Ovary (tissue), 9 donors: Measurements from ENCODE around the gene TMCO2. TPM values are rescaled to one million over a fixed set of nuclear protein-coding genes. Genes with fewer than 3 reads are reported as not detected.

Source experiments
- DNase-seq, 5 donors: peaks; one replicate each; pipeline ENCODE4 v3.0.0-alpha.2; 2019 to 2020
- H3K27ac ChIP-seq, 2 donors: fragments of 200-600 bp; one replicate each; pipeline versions ENCODE4 v1.5.1 to v1.8.0; 2019 to 2022
- H3K27me3 ChIP-seq: fragments of 200-600 bp; one replicate; pipeline ENCODE4 v1.8.0; 2022
- H3K36me3 ChIP-seq: fragments of 200-600 bp; sonication (generic); one replicate; pipeline ENCODE4 v1.5.1; 2019
- H3K4me1 ChIP-seq: one replicate; pipeline ENCODE4 v1.8.1; 2013; ENCODE audit warnings: mild to moderate bottlenecking, moderate library complexity; ENCODE audit not compliant: insufficient read depth
- H3K4me3 ChIP-seq: fragments of 200-600 bp; sonication (generic); one replicate; pipeline ENCODE4 v1.5.1; 2017
- H3K9me3 ChIP-seq, 2 donors: fragments of 200-600 bp in 1 of 2; sonication (generic) in 1 of 2; one replicate each; pipeline versions ENCODE4 v1.5.1 to v1.8.1; 2013 to 2019; ENCODE audit warnings: mild to moderate bottlenecking in 1 of 2, moderate library complexity in 1 of 2
- CTCF ChIP-seq, 3 donors: fragments of 450-650 bp in 2 of 3; fragments of 200-600 bp in 1 of 3; IDR thresholded peaks; one replicate each; pipeline versions ENCODE4 v1.5.1 to v1.8.0; 2016 to 2022; ENCODE audit warnings: antibody characterized with exemption in 3 of 3, mild to moderate bottlenecking in 1 of 3
- EP300 ChIP-seq: sonication (generic); formaldehyde crosslinking; IDR thresholded peaks from one replicate; pipeline ENCODE4 v1.6.1; 2017; ENCODE audit warnings: antibody characterized with exemption
- POLR2A ChIP-seq: fragments of 450-650 bp; IDR thresholded peaks from one replicate; pipeline ENCODE4 v1.6.1; 2017; ENCODE audit warnings: antibody characterized with exemption, mild to moderate bottlenecking, moderate library complexity
- WGBS, 3 donors: extraction: QIAGEN DNeasy Blood & Tissue Kit in 1 of 3; methylation state at CpG; one replicate each; pipeline versions ENCODE4 v1.1.5 to v1.1.7; 2013 to 2017; 5-methylcytosine and 5-hydroxymethylcytosine counted together
- intact Hi-C, 4 donors: fragments of 100-400 bp; cut with DNase I; formaldehyde crosslinking; loops; one replicate each; pipeline versions ENCODE4 v1.11.0 to v1.15.1; 2022 to 2023
- polyA plus RNA-seq, 2 donors: library from polyadenylated mRNA; stranded (reverse); fragments of 200-250 nt in 1 of 2; fragments of 350-450 nt in 1 of 2; fragmentation: Illumina TruSeq in 1 of 2; extraction: RNeasy Lipid Tissue Mini Kit (QIAGEN cat#74804) in 1 of 2; gene quantifications; one replicate each; pipeline ENCODE4 v1.2.3, GENCODE V29; 2013 to 2014
- total RNA-seq, 7 donors: library from RNA; depleted of rRNA in 2 of 7; stranded (reverse); fragments of >200 nt in 2 of 7; fragmentation: NEBNext Ultra II Directional in 3 of 7; extraction: Animal tissue kit (Norgen Biotek cat#: 25700) in 3 of 7; gene quantifications; one replicate each; pipeline versions ENCODE4 v1.1.0 to v1.2.4, GENCODE V29; 2016 to 2023
- donor health status: DM: no; HTN: no; CAD: no; lungs with moderate emphysema.
- donor health status: DM: no; HTN: no; CAD: no.
- donor health status: Bipolar disorder and iron deficiency.
- donor health status: DM: yes; HTN: yes; CAD: no.
- donor health status: DM: no; HTN: no; CAD: no.
- donor health status: DM: yes; HTN: yes; CAD: no.

Gene TMCO2
- total and polyA plus RNA-seq, 9 donors: not detected

GRCh38 chr1:40270152-40270834 lies 22.6 kb downstream of the TMCO2 start:
- no peak overlapping the region for H3K27ac ChIP-seq
- no peaks in the 10 kb centered on the region for H3K9me3 ChIP-seq
- H3K4me3 ChIP-seq: no peak overlapping the region
- intact Hi-C loops: no loop called here
- WGBS, 3 donors: 70 to 87% (median 74%) methylated on average over 3 of the region's 3 CpGs
- no peaks in the 10 kb centered on the region for H3K4me1 ChIP-seq
- TF ChIP-seq CTCF (IDR thresholded peaks at IDR 0.05) (no peak), EP300 (no peak), POLR2A (no peak)
- peaks cover 2% of the 10 kb centered on the region for H3K36me3 ChIP-seq
- H3K27me3 ChIP-seq: no peaks in the 10 kb centered on the region
- no peak for DNase-seq

GRCh38 chr1:40272653-40273213 lies 25.0 kb downstream of the TMCO2 start:
- no peaks in the 10 kb centered on the region for H3K27me3 ChIP-seq
- no peak overlapping the region for H3K27ac ChIP-seq
- TF ChIP-seq POLR2A: no peak
- TF ChIP-seq CTCF (IDR thresholded peaks at IDR 0.05): no peak
- no peak for TF ChIP-seq EP300
- H3K4me1 ChIP-seq: no peaks in the 10 kb centered on the region
- WGBS, 3 donors: 96 to 98% (median 98%) methylated on average over 3 of the region's 3 CpGs
- intact Hi-C loops: no loop called here
- H3K9me3 ChIP-seq: no peaks in the 10 kb centered on the region
- no peak overlapping the region for H3K4me3 ChIP-seq
- DNase-seq: no peak
- peaks cover 2% of the 10 kb centered on the region for H3K36me3 ChIP-seq

- no peaks in the 10 kb centered on the region for H3K9me3 ChIP-seq
- no peak overlapping the region for H3K27ac ChIP-seq
- peaks cover 2% of the 10 kb centered on the region for H3K36me3 ChIP-seq
- no peaks in the 10 kb centered on the region for H3K27me3 ChIP-seq
- no peaks in the 10 kb centered on the region for H3K4me1 ChIP-seq
- whole genome bisulfite sequencing, 3 donors: 83 to 85% (median 84%) methylated on average over 4 of the region's 4 CpGs
- no peak for DNase-seq
- TF ChIP-seq POLR2A (no peak), EP300 (no peak), CTCF (IDR thresholded peaks at IDR 0.05) (no peak)
- intact Hi-C loops: no loop called here
- no peak overlapping the region for H3K4me3 ChIP-seq
Observed at GRCh38 chr1:40273547-40274166, 25.9 kb downstream of the TMCO2 start.

GRCh38 chr1:40274331-40274730 lies 26.6 kb downstream of the TMCO2 start:
- DNase-seq: no peak
- Histone ChIP-seq H3K27me3 (no peaks in the 10 kb centered on the region), H3K4me1 (no peaks in the 10 kb centered on the region), H3K4me3 (no peak overlapping the region), H3K9me3 (no peaks in the 10 kb centered on the region), H3K36me3 (peaks cover 2% of the 10 kb centered on the region), H3K27ac (no peak overlapping the region)
- intact Hi-C loops: no loop called here
- WGBS, 3 donors: 88 to 98% (median 96%) methylated on average over 2 of the region's 2 CpGs
- no peak for TF ChIP-seq CTCF (IDR thresholded peaks at IDR 0.05)
- TF ChIP-seq POLR2A: no peak
- TF ChIP-seq EP300: no peak
